GM19455 (cell line): Measurements from ENCODE around the gene AOPEP.

Experiments used
- ATAC-seq: cut with Tn5 transposase; IDR thresholded peaks from one replicate; pipeline ENCODE4 v1.9.1; 2021; ENCODE audit not compliant: unreplicated experiment

The AOPEP gene

DNA sequence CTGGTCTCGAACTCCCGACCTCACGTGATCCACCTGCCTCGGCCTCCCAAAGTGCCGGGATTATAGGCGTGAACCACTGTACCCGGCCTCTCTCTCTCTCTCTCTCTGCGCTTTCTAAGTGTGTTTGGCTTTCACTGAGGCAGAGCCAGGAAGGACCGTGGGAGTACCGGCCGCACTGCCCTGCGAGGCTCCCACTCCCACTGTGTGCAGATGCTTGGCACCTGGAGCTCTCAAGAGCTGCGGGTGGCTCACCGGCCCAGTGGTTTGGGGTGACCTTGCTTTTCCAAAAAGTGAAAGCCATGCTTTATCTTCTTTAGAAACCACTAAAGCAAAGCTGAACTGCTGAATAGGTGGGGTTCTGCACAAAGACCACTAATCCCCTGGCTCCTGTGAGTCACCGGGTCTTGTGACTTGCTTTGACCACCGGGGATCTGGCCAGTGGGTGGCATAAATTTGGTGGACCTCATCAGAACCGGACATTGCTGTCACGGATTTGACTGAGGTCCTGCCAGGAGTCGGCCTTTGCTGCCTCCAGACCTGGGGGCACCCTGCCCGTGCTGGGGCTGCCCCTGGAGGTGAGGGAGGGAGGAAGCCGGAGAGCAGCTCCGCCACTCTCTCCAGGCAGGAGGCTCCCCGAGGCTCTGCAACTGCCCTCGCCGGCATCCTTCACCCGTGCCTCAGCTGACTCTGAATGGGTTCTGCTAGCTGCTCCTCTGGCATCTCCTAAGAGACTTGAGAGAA, 362.1 kb downstream of the AOPEP start:
- no peak for ATAC-seq

DNA sequence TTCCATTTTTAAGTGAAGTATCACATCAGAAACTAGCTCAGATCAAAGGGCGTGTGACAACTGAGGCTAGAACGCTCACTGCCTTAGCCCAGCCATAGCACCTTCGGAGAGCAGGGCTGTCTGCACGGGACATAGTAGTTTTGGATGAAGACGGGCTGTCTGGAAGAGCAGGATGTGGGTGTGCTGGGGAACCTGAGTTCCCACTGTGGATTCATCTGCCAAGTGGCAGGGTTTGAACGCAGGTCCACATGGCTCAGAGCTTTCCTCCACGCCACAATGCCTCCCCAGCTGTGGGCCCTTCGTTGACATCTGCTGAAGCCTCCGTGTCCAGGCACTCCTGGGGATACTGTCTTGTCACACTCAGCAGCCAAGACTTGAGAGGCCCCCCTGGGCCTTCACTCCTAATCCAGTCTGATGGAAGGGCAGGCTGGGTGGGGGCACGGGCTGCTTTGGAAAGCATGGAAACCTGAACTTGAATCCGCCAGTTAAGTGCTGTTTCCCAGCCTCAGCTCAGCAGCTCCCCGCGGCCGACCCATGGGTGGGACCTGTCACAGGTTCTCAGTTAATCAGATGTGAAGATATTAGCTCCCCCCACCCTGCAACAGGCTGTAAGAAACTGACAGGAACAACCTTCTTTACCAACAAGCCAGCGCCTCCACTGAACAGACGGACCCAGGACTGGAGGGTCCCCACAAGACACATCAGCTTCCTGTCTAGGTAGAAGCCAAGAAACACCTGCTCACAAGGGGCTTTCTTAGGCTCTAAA, 362.9 kb downstream of the AOPEP start:
- ATAC-seq: no peak

DNA sequence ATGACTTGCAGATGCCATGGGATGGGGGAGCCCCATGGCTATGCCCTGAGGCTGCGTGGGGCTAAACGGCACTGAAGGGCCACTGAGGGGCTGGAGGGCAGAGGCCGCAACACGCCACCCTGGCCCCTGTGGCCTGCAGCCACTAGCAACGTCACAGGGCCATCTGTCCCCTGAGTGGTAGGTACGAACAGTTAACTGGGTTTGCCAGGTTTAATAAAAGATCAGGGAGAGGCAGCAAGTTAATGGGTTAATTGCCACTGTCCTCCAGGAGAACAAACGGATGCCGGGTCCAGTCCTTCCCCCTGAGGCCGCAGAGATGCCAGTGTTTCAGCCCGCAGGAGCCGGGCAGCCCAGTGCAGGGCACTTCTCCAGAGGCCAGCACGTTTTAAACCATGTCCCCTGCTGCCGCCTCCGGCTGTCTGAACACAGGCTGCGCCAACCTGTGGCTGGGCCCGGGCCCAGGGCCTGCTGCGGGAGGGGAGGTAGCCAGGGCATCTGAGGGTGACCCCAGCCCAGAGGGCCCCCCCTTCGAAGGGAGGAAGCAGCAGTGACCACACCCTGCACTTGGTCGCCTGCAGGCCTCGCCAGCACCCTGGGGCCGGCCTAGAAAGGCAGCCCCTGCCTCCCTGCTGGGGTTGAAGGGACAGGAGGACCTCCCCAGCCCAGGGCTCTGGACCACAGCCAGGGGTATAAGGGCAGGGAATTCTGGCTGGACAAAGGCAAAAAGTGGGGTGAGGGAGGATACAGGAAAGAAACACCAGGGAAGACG, 363.7 kb downstream of the AOPEP start:
- no peak for ATAC-seq

GRCh38 chr9:95090871-95091577, 364.5 kb downstream of the AOPEP start:
- ATAC-seq: no peak

DNA sequence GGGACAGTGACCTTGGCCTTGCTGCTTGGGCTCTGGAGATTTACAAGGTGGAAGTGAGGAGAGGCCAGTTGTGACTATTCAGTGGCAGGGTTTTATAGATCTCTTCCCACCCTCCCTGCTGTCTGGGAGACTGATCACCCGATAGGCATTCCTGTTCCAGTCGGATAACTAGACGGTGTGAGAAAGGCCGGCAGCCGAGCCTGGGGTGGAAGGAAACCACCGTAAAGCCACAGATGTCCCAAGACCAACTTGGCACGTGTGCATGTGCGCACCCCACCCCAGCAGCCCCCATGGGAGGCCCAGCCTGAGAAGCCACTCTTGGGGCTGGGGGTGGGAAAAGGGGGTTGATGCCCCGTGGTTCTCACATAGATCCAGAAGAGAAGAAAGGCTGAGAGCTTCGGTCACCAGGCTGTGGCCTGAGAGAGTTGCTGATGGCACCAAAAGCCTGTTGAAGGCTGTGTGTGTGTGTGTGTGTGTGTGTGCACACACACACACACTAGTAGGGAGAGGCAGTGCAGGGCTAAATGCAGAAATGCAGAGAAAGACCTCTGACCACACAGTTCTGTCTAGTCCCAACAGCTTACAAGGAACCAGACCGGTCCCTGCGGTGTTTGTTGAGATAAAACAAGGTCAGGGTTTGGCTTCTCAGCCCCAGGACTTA, 365.2 kb downstream of the AOPEP start:
- ATAC-seq: no peak

GRCh38 chr9:95092262-95093072, 366.0 kb downstream of the AOPEP start:
- ATAC-seq: no peak

DNA sequence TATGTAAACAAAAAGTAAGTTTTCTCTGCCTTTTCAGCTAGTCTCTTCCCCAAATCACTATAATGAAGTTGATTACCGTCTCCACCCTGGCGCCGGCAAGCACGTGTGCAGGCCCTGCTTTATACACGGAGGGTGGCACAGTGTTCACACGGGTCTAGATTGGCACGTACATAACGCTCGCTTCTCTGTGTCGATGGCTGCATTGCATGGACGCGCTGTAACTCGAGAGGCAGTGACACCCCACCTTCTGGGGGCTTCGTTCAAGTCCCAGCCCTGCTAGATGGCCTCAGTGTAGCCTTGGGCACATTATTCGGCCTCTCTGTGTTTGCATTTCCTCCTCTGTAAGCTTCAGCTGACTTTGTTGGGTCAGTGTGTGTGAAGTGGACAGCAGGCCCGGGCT, 367.1 kb downstream of the AOPEP start:
- ATAC-seq: no peak

DNA sequence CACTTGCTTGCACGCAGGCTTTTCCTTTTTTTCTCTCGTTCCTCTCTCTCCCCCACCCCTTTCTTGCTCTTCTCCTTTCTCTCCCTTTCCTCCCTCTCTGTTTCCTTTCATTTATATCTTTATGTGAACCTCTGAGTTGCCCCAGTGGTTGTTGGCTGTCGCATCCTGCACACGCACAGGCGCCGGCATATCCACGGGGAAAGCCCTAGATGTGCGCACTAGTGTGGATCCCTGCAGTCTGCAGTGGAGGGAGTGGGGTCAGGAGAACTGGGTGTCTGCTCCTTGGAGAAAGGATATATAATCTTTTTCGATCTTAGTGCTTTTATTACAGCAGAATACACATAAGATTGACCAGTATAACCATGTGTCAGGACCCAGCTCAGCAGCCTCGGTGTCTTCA, 367.5 kb downstream of the AOPEP start:
- ATAC-seq: no peak

DNA sequence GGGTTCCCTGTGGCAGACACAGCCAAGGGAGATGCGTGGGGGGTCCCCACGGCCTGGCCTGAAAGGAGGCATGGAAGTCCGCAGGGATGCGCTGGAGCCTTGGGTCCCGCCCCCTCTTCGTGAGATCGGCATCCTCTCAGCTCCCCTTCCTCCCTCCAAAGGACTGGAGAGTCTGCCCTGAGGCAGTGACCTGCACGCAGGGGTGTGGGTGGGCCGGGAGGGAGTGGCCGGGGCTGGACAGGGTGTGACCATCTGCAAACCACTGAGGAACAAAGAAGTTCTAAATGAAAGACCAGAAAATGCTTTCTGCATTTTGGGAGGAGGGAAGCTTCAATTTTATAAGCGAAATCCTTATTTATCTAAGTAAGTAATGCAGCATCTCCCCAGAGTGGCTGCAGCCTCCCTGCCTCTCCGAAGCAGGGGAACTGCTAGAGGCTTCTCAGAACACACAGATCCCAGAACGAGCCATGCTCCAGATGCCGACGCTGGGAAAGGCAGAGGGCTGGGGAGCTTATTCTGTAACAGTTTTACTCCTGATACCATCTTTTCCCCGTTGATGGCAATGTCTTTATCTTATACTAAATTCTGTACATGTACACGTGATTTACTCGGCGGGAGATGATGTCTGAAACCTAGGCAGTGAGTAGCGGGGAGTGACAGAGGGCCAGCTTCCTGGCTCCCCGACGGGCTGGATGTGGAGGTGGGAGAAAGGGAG, 369.3 kb downstream of the AOPEP start:
- no peak for ATAC-seq

- no peak for ATAC-seq
Observed at GRCh38 chr9:95096381-95096780, 369.9 kb downstream of the AOPEP start.

DNA sequence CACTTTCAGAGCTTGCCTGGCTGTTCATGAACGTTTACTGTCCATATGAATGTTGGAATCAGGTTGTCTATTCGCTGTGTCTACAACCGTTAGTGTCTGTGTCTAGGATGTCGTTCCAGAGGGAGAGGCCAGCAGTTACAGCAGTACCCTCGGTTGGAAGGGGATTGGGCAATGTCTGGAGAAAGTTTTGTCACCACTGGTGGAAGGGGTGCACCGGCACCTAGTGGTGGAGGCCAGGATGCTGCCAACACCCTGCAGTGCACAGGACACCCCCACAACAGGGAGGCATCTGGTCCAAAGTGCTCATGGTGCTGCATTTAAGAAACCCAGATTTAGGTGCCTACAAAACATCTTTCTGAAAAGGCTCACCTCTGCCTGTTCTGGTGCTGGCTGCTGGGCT, 370.3 kb downstream of the AOPEP start:
- ATAC-seq: no peak

GRCh38 chr9:95097279-95097678, 370.8 kb downstream of the AOPEP start:
- no peak for ATAC-seq

DNA sequence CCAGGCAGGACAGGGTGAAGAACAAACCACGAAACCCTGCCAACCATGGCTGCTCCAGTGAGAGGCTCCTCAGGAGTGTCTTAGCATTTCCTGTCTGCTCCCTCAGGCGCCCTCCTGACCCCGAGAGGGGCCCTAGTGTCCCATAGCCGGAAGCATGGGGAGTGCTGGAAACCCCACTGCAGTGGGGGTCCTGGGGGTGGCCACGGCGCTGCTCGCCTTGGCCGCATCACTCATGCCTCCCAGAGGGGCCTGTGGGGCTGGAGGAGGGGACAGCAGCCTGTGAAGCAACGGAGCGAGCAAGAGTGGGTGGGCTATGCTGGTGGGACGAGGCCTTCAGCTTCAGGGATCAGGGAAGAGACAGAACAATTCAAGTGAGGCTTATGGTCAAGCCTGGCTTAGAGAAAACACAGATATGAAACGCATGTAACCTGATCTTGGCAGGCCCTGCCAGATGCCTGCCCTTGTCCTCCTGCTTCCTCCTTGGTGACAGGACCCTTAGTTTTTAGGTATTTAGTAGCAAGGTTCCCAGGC, 372.0 kb downstream of the AOPEP start:
- ATAC-seq: no peak

- ATAC-seq: no peak
Observed at GRCh38 chr9:95099321-95100070, 373.0 kb downstream of the AOPEP start.

GRCh38 chr9:95100071-95100627, 373.6 kb downstream of the AOPEP start:
- no peak for ATAC-seq

DNA sequence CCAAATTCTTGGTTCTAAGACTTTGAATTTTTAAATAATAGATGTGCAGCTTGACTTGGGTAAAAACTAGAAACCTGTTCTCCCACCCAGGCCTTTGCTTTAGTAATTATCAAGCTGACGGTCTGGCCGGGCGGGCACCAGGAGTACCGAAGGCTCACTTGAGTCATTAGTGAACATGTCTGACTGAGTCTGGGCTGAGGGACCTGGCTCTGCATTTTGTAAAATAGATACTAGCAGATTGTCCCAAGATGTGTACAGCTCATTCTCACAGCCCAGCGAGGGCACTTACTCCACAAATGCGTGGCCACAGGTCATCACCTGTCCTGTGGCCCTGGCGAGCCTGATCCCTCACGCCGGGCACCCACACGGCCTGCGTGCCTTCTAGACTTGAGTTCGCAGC, 374.8 kb downstream of the AOPEP start:
- no peak for ATAC-seq

DNA sequence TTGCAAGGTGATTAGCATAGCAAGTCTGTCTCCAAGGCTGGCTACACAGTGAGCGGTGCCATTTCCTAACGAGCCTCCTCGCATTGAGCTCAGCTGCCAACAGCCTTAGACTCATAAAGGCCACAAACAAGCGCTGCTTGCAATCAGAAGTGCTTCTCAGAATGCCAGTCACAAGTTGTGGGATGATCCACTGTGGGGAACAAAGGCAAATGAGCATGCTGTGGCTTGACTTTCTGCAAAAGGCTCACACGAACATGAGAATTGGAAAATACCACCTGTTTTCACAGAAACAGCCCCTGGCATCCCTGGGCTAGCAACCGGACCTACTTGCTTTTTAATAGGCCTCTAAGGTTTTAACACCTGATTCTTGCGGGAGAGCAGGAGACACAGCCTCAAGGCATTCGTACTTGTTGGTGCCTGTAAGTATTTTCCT, 375.5 kb downstream of the AOPEP start:
- no peak for ATAC-seq

DNA sequence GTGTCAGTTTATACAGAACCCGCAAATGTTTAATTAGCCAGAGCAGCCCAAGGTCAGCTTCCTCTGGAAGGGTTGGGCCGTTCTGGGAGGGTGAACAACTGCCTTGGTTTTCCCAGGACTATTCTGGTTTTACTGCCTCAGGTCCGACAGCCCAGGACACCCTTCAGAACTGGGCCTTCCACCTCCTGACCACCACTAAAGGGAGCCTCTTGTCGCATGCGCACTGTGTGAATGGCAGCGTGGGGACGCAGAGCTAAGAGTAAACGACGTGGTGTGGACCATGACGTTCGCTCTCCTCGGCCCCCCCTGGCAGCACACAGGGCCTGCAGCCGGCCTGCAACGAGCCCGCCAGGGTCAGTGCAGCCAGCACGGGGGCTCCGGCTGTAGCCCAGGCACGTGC, 376.1 kb downstream of the AOPEP start:
- no peak for ATAC-seq
